Ishikawa (cell line): ENCODE results near the gene SPRED2.

ENCODE experiments used
- CEBPB ChIP-seq: IDR thresholded peaks from 2 replicates; pipeline ENCODE4 v1.6.1; 2012
- CREB1 ChIP-seq: IDR thresholded peaks from 2 replicates; pipeline ENCODE4 v1.6.1; 2012; ENCODE audit warnings: low read depth
- EGR1 ChIP-seq: IDR thresholded peaks from 2 replicates; pipeline ENCODE4 v1.6.1; 2012
- EP300 ChIP-seq: IDR thresholded peaks from 2 replicates; pipeline ENCODE4 v1.6.1; 2012; ENCODE audit warnings: borderline replicate concordance
- RAD21 ChIP-seq: IDR thresholded peaks from 2 replicates; pipeline ENCODE4 v1.6.1; 2012; ENCODE audit warnings: low read depth
- TAF1 ChIP-seq: IDR thresholded peaks from 2 replicates; pipeline ENCODE4 v1.6.1; 2012; ENCODE audit warnings: low read depth, mild to moderate bottlenecking
- TCF12 ChIP-seq: IDR thresholded peaks from 2 replicates; pipeline ENCODE4 v1.6.1; 2012; ENCODE audit warnings: low read depth
- TEAD4 ChIP-seq: IDR thresholded peaks from 2 replicates; pipeline ENCODE4 v1.6.1; 2012
- YY1 ChIP-seq: IDR thresholded peaks from 2 replicates; pipeline ENCODE4 v1.6.1; 2012; ENCODE audit warnings: low read depth
- TF ChIP-seq, protein P1 (sequence below): IDR thresholded peaks from 2 replicates; pipeline ENCODE4 v1.6.1; 2012; ENCODE audit warnings: low read depth, mild to moderate bottlenecking
- TF ChIP-seq, protein P2 (sequence below): IDR thresholded peaks from 2 replicates; pipeline ENCODE4 v1.6.1; 2012
- TF ChIP-seq, protein P3 (sequence below): IDR thresholded peaks from 2 replicates; pipeline ENCODE4 v1.6.1; 2012

DNA sequence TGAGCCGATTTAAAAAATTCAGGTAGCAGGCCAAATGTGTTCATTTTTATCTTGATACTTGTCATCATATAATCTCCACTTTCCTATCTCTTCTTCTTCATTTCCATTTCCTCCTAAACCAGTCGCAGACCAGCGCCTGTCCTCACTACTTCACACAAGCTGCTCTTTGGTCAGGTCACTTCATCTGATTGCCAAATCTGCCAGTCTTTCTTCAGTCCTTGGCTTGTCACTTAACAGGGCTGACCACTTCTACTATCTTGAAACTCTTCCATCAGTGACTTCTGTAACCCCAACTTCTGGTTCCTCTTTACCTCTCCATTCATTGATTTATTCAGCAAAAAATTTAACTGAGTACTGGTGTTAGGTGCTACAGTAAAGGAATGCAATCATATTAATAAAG is 18.0 kb upstream of the SPRED2 start:
- TF ChIP-seq, protein P1, sequence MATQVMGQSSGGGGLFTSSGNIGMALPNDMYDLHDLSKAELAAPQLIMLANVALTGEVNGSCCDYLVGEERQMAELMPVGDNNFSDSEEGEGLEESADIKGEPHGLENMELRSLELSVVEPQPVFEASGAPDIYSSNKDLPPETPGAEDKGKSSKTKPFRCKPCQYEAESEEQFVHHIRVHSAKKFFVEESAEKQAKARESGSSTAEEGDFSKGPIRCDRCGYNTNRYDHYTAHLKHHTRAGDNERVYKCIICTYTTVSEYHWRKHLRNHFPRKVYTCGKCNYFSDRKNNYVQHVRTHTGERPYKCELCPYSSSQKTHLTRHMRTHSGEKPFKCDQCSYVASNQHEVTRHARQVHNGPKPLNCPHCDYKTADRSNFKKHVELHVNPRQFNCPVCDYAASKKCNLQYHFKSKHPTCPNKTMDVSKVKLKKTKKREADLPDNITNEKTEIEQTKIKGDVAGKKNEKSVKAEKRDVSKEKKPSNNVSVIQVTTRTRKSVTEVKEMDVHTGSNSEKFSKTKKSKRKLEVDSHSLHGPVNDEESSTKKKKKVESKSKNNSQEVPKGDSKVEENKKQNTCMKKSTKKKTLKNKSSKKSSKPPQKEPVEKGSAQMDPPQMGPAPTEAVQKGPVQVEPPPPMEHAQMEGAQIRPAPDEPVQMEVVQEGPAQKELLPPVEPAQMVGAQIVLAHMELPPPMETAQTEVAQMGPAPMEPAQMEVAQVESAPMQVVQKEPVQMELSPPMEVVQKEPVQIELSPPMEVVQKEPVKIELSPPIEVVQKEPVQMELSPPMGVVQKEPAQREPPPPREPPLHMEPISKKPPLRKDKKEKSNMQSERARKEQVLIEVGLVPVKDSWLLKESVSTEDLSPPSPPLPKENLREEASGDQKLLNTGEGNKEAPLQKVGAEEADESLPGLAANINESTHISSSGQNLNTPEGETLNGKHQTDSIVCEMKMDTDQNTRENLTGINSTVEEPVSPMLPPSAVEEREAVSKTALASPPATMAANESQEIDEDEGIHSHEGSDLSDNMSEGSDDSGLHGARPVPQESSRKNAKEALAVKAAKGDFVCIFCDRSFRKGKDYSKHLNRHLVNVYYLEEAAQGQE, result no peak
- no peak for TF ChIP-seq EP300
- TF ChIP-seq EGR1, result no peak
- no peak for TF ChIP-seq CEBPB
- TF ChIP-seq YY1, result no peak
- TF ChIP-seq CREB1, result no peak
- TF ChIP-seq, protein P2, sequence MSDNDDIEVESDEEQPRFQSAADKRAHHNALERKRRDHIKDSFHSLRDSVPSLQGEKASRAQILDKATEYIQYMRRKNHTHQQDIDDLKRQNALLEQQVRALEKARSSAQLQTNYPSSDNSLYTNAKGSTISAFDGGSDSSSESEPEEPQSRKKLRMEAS, result no peak
- no peak for TF ChIP-seq RAD21
- no peak for TF ChIP-seq TCF12
- no peak for TF ChIP-seq TAF1
- no peak for TF ChIP-seq TEAD4
- TF ChIP-seq, protein P3, sequence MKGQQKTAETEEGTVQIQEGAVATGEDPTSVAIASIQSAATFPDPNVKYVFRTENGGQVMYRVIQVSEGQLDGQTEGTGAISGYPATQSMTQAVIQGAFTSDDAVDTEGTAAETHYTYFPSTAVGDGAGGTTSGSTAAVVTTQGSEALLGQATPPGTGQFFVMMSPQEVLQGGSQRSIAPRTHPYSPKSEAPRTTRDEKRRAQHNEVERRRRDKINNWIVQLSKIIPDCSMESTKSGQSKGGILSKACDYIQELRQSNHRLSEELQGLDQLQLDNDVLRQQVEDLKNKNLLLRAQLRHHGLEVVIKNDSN, result no peak
